HG03520 (cell line): ENCODE data around the gene GH1.

Source experiments
- ATAC-seq: cut with Tn5 transposase; IDR thresholded peaks from one replicate; pipeline ENCODE4 v1.9.1; 2021; ENCODE audit warnings: mild to moderate bottlenecking, moderate library complexity; ENCODE audit not compliant: unreplicated experiment

The GH1 gene

DNA sequence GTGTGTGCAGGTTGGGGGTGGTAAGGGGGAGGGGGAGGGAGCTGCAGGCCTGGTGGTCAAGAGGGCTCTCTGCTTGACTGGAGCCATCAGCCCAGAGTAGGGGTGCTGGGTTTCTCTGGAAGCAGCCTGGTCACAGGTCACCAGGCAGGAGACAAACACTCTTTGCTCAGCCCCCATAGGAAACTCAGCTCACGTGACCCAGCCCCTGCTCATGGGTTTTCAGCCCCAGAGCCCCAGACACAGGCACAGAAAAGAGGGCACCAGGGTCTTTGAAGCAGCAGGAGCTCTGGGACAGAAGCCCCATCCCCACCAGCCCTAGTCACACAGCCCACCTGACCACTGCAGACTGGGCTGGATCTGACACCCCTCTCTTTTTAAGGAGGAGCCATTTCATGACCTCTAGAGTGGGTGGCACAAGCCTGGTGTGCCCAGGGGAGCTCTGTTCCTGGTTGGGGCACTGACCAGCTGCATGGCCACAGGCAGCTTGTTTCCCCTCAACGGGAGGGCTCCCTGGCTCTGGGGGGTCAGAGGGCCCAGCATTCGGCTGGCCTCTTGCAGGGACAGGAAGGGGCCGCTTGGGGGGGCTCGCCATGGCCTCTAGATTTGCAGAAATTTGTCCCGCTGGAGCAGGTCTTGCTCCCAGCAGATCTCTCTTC lies 27.3 kb upstream of the GH1 start:
- no peak for ATAC-seq

DNA sequence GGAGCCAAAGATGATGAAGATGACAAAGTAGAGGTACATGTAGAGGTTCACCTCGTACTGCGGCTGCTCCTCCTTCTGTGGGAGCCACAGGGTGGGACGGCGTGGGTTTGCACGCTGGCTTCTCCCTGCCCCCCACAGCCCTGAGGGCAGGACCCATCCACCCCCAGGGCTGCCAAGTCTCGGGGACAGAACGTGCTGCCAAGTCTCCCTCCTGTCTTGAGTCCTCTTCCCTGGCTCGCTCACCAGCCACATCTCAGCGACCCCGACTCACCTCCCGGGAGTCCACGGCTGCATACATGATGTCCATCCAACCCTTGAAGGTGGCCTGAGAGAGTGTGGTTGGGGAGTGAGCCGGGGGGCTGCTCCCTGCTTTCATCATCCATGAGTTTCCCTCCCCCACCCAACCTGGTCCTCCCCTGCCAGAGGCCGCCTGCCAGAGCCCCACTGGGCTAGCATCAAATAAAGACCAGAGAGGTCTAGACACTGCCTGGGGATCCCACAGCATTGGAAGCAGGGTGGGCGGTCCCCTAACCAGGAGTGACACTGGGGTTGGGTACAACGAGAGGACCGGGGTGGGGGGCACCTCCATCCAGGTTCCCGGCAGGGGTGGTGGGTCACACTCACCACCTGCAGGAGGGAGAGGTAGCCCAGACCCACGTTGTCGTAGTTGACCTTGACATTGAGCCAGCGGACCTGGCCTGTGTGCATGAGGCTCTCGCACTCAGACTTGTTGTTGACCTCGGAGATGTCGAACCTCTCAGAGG lies 26.3 kb upstream of the GH1 start:
- ATAC-seq = no peak

DNA sequence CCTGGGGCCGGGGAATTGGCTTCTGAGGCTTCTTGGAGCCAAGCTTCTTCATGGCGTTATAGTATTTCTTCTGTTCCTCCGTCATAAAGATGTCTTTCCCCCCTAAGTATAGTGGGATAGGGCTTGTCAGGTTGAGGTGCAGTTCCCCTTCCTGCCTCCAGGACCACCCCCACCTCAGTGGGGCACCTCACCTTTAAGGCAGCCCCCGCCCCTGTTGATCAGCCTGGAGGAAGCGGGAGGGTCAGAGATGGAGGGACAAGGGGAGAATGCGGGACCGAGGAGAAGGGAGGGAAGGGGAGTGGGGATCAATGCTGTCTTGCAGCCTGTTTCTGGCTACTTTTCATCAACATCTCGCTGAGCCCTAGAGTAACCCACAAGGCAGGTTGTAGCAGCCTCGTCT lies 25.1 kb upstream of the GH1 start:
- no peak for ATAC-seq

DNA sequence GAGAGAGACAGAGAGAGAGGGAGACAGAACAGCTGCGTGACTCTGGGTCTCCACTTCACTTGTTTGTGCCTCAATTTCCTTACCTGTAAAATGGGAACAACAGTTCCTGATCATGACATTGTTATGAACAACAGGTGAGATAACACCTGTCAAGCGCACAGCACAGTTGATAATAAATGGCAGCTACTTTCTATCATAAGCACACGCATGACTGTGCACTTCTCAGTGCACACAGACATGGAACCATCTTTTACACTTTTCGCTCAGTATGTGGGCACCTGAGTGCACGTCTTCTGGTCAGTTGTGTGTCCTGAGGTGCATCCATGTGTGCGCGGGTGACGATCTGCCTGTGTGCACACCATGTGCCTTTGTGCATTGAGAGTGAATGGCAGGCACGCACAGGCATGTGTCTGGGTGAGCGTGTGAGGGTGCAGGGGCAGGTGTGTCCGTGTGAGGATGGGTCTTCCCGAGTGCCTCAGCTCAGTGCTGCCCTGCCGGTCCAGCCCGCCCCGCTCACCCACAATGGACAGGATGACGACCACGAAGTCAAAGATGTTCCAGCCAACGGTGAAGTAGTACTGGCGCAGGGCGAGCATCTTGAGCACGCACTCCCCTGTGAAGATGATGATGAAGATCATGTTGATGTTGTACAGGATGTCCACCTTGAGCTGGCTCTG lies 23.8 kb upstream of the GH1 start:
- ATAC-seq = no peak

DNA sequence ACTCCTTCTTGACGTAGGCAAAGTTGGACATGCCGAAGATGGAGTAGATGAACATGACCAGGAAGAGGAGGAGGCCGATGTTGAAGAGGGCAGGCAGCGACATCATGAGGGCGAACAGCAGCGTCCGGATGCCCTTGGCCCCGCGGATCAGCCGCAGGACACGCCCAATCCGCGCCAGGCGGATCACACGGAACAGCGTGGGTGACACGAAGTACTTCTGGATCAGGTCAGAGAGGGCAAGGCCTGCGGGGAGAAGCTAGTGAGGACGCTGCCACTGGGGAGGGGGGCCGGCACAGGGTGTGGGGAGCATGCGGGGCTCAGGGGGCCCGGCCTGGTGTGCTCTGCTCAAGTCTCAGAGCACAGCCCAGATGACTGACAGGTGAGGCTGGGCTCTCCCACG lies 23.1 kb upstream of the GH1 start:
- ATAC-seq = no peak

DNA sequence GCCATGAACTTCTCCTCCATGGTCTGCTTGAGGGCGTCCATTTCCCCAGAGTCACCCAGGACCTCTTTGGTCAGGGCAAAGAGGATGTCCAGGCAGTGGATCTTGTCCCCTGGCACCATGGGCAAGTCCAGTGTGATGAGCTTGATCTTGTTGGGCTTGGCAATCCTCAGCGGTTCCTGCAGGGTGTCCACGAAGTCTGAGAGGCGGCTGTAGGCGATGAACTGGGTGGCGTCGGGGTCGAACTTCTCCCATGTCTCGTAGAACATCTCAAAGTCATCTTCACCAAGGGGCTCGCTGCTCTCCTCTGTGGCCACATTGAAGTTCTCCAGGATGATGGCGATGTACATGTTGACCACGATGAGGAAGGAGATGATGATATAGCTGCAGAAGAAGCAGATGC lies 22.5 kb upstream of the GH1 start:
- no peak for ATAC-seq

DNA sequence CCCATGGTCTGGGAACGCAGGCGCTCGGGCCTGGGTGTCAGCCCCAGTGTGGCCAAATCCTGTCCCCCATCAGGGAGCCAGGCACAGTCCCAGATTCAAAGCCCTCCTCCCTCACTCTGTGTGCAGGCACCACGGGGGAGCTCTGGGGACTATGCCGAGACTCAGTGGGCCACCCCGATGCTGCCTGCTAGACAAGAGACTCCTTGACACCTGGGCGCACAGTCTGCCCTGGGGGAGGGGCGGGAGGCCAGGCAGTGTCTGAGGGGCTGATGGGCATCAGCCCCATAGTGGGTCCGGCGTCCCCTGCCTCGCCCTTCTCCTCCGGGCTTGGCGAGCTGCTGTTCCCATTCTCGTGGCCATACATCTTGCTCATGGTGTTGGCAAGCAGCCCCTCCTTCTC lies 21.9 kb upstream of the GH1 start:
- no peak for ATAC-seq

DNA sequence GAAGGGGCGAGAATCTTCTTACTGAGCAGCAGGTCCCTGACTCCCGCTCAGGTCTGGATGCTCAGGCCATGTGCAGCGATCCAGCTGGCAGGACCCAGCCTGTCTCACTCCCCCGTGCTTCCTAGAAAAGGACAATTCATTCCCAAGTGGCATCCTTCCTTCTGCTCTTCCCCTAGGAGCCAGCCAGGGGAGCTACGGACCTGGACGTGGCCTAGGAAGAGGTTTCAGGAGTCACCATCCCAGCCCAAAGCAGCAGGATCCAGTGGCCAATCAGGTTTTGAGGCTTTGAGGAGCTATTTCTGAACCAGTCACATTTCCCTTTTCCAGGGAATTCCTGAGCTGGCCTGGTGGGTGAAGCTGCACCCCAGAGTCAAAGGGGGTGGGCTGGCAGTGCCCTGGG lies 21.2 kb upstream of the GH1 start:
- ATAC-seq = no peak

DNA sequence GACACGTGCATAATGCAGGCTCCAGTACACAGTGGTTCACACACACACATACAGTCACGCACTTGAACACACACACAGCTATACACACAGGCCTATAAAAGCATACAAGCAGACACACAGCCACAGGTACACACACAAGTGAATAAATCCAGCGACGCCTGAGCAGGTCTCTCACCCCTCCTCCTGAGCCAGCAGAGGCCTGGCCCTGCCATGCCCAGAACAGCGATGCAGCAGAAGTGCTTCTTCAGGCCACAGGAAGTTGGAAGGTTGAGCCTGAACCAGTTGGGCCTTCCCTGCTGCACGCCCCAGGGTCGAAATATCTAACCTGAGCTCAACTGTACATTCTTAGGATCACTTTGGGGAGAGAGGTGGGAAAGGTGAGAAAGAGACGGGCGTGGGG lies 20.8 kb upstream of the GH1 start:
- ATAC-seq = no peak

DNA sequence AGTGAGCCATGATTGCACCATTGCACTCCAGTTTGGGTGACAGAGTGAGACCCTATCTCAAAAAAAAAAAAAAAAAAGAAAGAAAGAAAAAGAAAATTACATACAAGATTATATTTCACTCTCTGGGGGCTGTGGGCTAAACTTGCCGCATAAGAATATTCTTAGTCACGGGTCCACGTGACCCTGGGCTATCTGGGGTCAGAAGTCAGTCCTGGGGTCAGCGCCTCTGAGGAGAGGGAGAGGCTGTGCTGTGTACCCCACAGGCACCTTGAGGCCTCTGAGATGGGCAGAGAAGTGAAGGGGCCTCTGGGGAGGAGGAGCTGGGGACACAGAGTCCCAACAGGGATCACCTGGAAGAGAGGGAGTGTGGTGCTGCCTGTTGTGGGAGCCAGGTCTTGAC lies 19.3 kb upstream of the GH1 start:
- ATAC-seq = no peak

DNA sequence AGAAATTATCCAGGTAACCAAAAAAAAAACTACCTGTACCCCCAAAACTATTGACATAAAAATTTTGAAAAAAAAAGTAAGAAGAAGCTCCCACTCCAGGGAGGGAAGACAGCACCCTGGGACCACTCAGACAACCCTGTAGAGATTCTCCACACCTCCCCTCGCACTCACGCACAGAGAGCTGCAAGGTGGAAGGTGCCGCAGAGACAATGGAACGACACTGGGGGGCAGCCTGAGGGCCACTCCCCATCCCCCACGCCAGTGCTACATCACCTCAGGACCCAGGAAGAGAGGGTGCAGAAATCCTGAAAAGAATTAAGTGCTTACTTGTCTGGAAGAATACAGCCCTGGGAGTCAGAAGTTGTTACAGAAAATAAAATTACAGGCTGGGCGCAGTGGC lies 18.7 kb upstream of the GH1 start:
- no peak for ATAC-seq

DNA sequence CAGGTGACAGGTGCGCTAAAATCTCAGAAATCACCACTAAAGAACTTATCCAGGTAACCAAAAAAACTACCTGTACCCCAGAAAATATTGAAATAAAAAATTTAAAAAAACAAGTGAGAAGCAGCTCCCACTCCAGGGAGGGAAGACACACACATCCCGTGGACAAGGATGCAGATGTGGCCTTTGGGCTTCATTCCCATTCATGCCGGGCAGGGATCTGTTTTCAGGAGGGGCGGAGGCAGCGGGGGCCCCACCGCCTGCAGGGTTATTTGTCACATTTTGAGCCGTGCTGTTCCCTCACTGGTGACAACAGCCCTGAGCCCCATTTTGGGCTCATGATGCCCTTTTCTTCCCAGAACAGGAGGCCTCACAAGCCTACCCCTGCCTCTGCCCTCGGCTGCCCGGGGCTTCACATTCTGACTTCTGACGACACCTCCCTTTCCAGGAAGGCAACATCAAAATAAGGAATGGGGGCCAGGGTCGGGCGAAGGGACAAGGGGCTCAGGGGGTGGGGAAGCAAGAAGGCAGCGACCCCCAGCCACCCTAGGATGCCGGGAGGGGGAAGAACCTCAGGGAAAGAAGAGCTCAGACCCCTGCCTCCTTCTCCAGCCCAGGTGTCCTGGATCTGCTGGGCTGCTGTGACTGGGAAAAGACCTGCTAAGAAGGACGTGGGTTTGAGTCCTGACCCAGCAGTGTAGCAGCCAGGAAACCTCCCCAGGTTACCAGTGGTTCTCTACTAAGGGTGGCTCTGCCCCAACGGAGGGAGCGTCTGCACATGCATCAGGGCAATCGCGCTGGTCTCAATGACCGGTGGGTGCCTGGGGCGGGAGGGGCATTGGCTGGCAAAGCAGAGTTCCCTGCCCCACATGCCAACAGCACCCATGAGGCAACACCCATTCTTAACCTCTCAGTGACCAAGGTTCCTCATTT lies 15.8 kb upstream of the GH1 start:
- no peak for ATAC-seq

DNA sequence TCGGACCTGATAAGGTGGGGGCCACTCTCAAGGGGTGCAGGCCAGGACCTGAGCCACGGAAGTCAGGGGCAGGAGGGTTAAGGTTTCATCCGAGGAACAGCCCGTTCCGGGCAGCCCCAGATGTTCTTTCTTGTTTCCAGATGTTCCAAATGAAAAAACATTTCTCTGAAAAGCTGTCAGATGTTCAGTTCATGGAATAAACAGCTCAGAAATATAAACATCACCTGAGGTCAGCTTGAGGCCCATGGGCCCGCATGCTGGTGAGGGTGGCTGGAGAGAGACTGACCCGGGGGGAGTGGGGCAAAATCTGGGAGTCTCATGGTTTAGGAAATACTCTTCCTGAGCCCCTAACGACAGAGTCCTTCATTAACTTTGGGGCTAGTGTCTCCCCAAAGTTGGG lies 15.0 kb upstream of the GH1 start:
- ATAC-seq = no peak

DNA sequence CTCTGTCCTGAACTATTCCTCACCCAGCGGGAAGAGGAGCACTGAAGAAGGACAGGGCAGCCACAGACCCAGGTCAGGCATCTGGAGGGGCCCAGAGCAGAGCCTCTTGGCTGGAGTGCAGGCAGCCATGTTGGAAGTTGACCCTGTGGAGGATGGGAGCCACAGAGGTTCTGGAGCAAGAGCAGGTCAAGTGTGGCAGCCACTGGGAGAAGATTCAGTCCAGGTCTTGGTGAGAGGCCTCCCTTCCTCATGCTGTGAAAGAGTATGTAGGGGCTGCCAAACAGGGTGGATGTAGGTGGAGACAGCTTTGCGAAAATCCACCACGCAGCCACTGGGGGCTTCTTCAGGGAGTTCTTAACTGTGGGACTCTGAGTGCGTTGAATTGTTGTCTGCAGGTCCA lies 14.1 kb upstream of the GH1 start:
- ATAC-seq = peak; percentile 5

DNA sequence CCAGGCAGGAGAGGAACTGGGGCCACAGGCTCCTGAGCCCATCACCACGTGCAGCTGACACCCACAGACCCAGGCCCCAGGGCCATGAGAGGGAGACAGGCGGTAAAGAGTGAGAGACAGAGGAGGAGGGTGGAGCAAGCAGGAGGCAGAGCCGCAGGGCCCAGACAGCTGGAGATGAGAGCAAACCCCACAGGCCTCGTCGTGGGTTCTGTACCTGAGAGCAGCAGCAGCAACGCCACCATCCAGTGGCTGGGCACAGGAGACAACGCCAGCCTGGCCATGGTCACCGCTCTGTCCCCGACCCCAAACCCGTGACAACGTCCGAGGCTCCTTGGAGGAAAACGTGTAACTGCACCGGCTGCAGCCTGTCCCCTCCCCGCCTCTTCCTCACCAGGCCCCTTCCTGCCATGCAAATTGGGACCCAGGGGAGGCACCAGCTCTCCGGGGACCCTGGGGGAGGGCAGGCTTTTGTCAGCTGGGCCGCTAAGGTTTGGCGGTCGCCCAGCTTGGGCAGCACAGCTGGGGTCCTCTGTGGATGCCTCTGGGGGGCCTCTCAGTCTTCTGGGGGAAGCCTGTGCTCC lies 13.4 kb upstream of the GH1 start, which contains the start of gene CD79B:
Gene CD79B, minus strand, starts transcription at position 351 of the 581 bp plus-strand sequence. Its CDS starts 70 bp downstream, at position 281.
- peak; percentile 85 for ATAC-seq

DNA sequence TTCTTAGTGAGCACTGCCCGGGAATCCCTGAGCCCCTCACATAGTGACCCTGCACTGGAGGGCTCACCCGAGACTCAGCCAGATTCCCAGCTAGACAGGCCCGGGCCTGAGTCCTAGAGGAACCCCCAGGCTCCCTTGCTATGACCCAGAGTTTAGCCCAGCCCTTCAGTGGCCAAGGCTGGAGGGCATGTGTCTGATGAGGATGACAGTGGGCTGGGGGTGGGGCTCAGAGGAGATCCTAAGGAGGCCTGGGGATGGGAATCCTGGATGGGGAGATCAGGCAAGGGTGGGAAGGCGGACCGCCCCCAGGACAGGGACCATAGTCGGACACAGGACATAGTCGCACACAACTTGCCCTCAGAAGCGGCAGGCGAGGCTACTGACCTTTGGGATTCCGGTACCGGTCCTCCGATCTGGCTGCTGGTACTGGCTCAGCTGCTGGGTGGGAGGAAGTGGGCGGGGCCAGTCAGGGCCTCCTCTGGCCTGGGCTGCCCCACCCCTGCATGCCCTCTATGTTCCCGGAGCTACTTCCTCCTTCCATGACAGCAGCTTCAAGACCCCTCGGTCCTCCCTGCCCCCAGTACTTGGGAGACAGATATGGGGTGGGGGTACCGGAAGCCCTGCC lies 12.4 kb upstream of the GH1 start:
- ATAC-seq = peak; percentile 39

DNA sequence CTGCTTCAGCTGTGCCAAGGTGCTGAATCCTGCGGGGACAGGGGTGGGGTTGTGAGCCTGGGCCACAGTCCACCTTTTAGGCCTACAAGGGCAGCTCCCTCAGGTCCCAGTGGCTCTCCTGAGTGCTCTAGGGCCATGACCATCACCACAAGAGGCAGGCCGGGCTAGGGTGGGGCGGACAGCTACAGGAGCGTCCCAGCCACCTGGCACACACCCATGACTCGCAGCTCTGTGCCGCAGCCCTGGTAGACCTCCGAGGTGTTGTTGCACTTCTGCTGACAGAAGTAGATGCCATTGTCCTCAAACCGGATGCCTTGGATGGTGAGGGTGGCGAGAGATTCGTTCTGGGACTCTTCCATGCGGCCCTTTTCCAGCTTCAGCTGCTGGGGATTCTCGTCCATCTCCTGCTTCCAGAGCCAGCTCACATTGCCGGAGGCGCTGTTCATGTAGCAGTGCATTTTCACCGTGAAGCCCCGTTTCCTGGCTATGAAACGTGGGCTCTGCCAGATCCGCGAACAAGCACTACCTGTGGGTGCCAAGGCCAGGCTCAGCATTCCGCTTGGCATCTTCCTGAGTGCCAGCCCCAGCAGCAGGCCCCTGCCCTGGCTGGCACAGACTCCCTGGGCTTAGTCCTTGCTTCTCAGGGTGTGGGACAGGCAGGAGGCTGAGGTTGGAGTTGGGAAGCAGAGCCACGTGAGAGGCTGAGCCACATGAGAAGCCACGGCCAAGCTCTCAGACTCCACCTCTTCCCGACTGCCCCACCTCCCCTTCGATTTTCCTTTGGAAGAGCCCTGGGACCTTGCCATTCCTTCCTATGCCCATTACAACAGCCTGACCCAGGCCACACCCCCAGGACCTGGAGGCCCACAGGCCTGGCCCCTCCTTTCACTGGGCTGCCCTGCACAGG lies 11.5 kb upstream of the GH1 start:
- ATAC-seq = no peak

DNA sequence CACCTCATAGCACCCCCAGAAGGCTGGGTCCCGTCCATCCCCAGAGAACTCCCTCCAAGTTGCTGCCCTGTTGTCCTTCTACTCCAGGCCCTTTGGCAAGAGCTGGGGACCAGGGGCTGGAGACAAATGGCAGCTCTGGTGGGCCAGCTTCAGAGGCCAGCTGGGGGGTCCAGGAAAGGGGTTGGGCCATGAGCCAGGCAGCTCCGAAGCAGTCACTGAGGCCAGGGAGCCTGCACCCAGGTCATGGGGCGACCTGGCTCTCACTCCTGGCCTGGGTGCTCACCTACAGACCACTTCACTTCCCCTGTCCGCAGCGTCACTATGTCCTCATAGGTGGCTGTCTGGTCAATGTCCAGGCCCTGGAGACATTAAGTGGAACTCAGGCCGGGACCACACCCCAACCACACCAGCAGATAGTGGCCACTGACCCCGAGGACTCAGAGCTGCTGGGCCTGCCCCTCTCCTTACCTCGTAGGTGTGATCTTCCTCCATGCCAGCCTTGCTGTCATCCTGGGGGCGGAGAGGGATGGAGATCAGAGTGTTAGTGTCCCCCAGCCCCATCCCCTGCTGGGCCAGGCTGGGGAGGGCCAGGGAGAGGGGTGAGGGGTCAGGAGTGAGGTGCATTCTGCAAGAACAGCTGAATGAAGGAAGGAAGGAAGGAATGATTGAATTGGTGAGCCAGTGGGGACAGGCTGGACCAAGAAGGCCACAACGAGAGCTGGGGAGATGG lies 10.5 kb upstream of the GH1 start:
- ATAC-seq = no peak
